HEK293 (cell line): ENCODE results near the gene HHEX.

Experiments
- CTCF ChIA-PET: fragments of 350-600 bp; formaldehyde crosslinking; extraction: SDS; loops from one replicate; lab custom pipeline; 2021; ENCODE audit warnings: antibody characterized with exemption; lab: Yijun Ruan, JAX
- POLR2A ChIA-PET: fragments of 300-600 bp; formaldehyde crosslinking; extraction: SDS; loops from one replicate; lab custom pipeline; 2020; ENCODE audit warnings: antibody characterized with exemption, inconsistent platforms; lab: Yijun Ruan, JAX
- H3K27ac ChIP-seq: fragments of 200-500 bp; sonication (Bioruptor generic); 2 replicates; pipeline ENCODE4 v1.5.1; 2014; ENCODE audit warnings: low read depth, low read length, control low read depth, inconsistent platforms; ENCODE audit errors: extremely low read depth
- H3K36me3 ChIP-seq, 2 experiments: fragments of 200-500 bp in 1 of 2; sonication (Bioruptor generic) in 1 of 2; 1 replicate in 1 of 2; 2 replicates in 1 of 2; pipeline ENCODE4 v1.5.1; 2014 to 2017; ENCODE audit warnings: inconsistent platforms in 2 of 2, low read length in 2 of 2; ENCODE audit not compliant: control insufficient read depth in 2 of 2, insufficient read depth in 1 of 2
- H3K4me1 ChIP-seq: fragments of 200-500 bp; sonication (Bioruptor generic); 2 replicates; pipeline ENCODE4 v1.5.1; 2014; ENCODE audit warnings: mild to moderate bottlenecking, low read length, inconsistent platforms; ENCODE audit not compliant: control insufficient read depth, insufficient read depth
- H3K4me3 ChIP-seq: 2 replicates; pipeline ENCODE4 v1.5.1; 2011; ENCODE audit warnings: low read depth, mild to moderate bottlenecking, control low read depth, low read length, moderate library complexity
- H3K9me3 ChIP-seq: fragments of 200-500 bp; sonication (Bioruptor generic); 2 replicates; pipeline ENCODE4 v1.5.1; 2014; ENCODE audit warnings: low read depth, low read length, inconsistent platforms; ENCODE audit not compliant: control insufficient read depth, insufficient read depth
- BCL11B ChIP-seq: fragments of 450-650 bp; formaldehyde crosslinking; IDR thresholded peaks from 2 replicates; pipeline ENCODE4 v1.5.1; 2016; ENCODE audit warnings: low read depth, missing biosample characterization, missing genetic modification characterization
- GLI4 ChIP-seq: fragments of 450-650 bp; formaldehyde crosslinking; IDR thresholded peaks from 2 replicates; pipeline ENCODE4 v1.5.1; 2016; ENCODE audit warnings: missing biosample characterization, missing genetic modification characterization
- GLIS2 ChIP-seq: fragments of 450-650 bp; formaldehyde crosslinking; IDR thresholded peaks from 2 replicates; pipeline ENCODE4 v1.5.1; 2016; ENCODE audit warnings: missing biosample characterization, missing genetic modification characterization
- HOXA7 ChIP-seq: sonication (generic); formaldehyde crosslinking; IDR thresholded peaks from 2 replicates; pipeline ENCODE4 v1.8.1; 2022; ENCODE audit warnings: missing genetic modification reagents, borderline replicate concordance
- KLF16 ChIP-seq: fragments of 450-650 bp; formaldehyde crosslinking; IDR thresholded peaks from 2 replicates; pipeline ENCODE4 v1.5.1; 2017; ENCODE audit warnings: missing biosample characterization, missing genetic modification characterization
- KLF9 ChIP-seq: fragments of 450-650 bp; formaldehyde crosslinking; IDR thresholded peaks from 2 replicates; pipeline ENCODE4 v1.5.1; 2016; ENCODE audit warnings: missing biosample characterization, missing genetic modification characterization, low read depth
- PATZ1 ChIP-seq: fragments of 450-650 bp; formaldehyde crosslinking; IDR thresholded peaks from 2 replicates; pipeline ENCODE4 v1.5.1; 2016; ENCODE audit warnings: missing biosample characterization, missing genetic modification characterization
- TRIM28 ChIP-seq: IDR thresholded peaks from 2 replicates; pipeline ENCODE4 v1.6.1; 2011; ENCODE audit warnings: low read length, control low read depth, borderline replicate concordance
- ZBTB11 ChIP-seq: fragments of 450-650 bp; formaldehyde crosslinking; conservative IDR thresholded peaks from 2 replicates; pipeline ENCODE4 v1.5.1; 2016; ENCODE audit warnings: low read depth, missing biosample characterization, missing genetic modification characterization
- ZBTB44 ChIP-seq: fragments of 450-650 bp; IDR thresholded peaks from 2 replicates; pipeline ENCODE4 v1.5.1; 2018; ENCODE audit warnings: missing biosample characterization, mild to moderate bottlenecking, missing genetic modification characterization
- ZBTB8A ChIP-seq: fragments of 450-650 bp; formaldehyde crosslinking; IDR thresholded peaks from 2 replicates; pipeline ENCODE4 v1.5.1; 2016; ENCODE audit warnings: missing biosample characterization, missing genetic modification characterization
- ZIC2 ChIP-seq: fragments of 450-650 bp; formaldehyde crosslinking; IDR thresholded peaks from 2 replicates; pipeline ENCODE4 v1.5.1; 2016; ENCODE audit warnings: missing biosample characterization, missing genetic modification characterization
- ZNF175 ChIP-seq: fragments of 450-650 bp; formaldehyde crosslinking; IDR thresholded peaks from 2 replicates; pipeline ENCODE4 v1.5.1; 2016; ENCODE audit warnings: missing biosample characterization, missing genetic modification characterization
- ZNF23 ChIP-seq: fragments of 450-650 bp; formaldehyde crosslinking; IDR thresholded peaks from 2 replicates; pipeline ENCODE4 v1.5.1; 2016; ENCODE audit warnings: missing biosample characterization, missing genetic modification characterization, borderline replicate concordance
- ZNF292 ChIP-seq: fragments of 450-650 bp; formaldehyde crosslinking; IDR thresholded peaks from 2 replicates; pipeline ENCODE4 v1.5.1; 2016; ENCODE audit warnings: low read depth, missing biosample characterization, missing genetic modification characterization, borderline replicate concordance
- ZNF341 ChIP-seq: fragments of 450-650 bp; formaldehyde crosslinking; IDR thresholded peaks from 2 replicates; pipeline ENCODE4; 2016; ENCODE audit warnings: low read depth, missing biosample characterization, missing genetic modification characterization
- ZNF394 ChIP-seq: fragments of 450-650 bp; formaldehyde crosslinking; IDR thresholded peaks from 2 replicates; pipeline ENCODE4 v1.5.1; 2016; ENCODE audit warnings: missing biosample characterization, missing genetic modification characterization, mild to moderate bottlenecking, moderate library complexity, borderline replicate concordance
- ZNF398 ChIP-seq: fragments of 450-650 bp; formaldehyde crosslinking; IDR thresholded peaks from 2 replicates; pipeline ENCODE4 v1.5.1; 2017; ENCODE audit warnings: missing biosample characterization, missing genetic modification characterization
- ZNF416 ChIP-seq: fragments of 450-650 bp; formaldehyde crosslinking; IDR thresholded peaks from 2 replicates; pipeline ENCODE4 v1.5.1; 2016; ENCODE audit warnings: missing biosample characterization, missing genetic modification characterization
- ZNF423 ChIP-seq: fragments of 450-650 bp; formaldehyde crosslinking; IDR thresholded peaks from 2 replicates; pipeline ENCODE4 v1.5.1; 2016; ENCODE audit warnings: missing biosample characterization, missing genetic modification characterization
- ZNF514 ChIP-seq: fragments of 450-650 bp; formaldehyde crosslinking; IDR thresholded peaks from 2 replicates; pipeline ENCODE4 v1.5.1; 2016; ENCODE audit warnings: missing biosample characterization, missing genetic modification characterization
- ZNF561 ChIP-seq: fragments of 450-650 bp; IDR thresholded peaks from 2 replicates; pipeline ENCODE4 v1.5.1; 2018; ENCODE audit warnings: missing biosample characterization, missing genetic modification characterization, borderline replicate concordance
- ZNF571 ChIP-seq: fragments of 450-650 bp; formaldehyde crosslinking; IDR thresholded peaks from 2 replicates; pipeline ENCODE4 v1.5.0; 2017; ENCODE audit warnings: missing biosample characterization, missing genetic modification characterization
- ZNF580 ChIP-seq: fragments of 450-650 bp; formaldehyde crosslinking; IDR thresholded peaks from 2 replicates; pipeline ENCODE4 v1.5.1; 2016; ENCODE audit warnings: missing biosample characterization, missing genetic modification characterization
- ZNF624 ChIP-seq: fragments of 450-650 bp; formaldehyde crosslinking; IDR thresholded peaks from 2 replicates; pipeline ENCODE4 v1.5.1; 2017; ENCODE audit warnings: missing biosample characterization, missing genetic modification characterization
- ZNF626 ChIP-seq: fragments of 450-650 bp; sonication (Bioruptor Pico); formaldehyde crosslinking; IDR thresholded peaks from 2 replicates; pipeline ENCODE4 v1.5.1; 2018; ENCODE audit warnings: missing biosample characterization, missing genetic modification characterization, inconsistent platforms

HHEX gene

GRCh38 chr10:92690211-92690914, 608 bp downstream of the HHEX start:
- POLR2A ChIA-PET, result interaction anchor here (1.0 to 2.2 kb wide), 5 partner anchors 9 to 118 kb away, joined by 3 to 17 read pairs (median 4); partner anchors contain the start of gene IDE
- H3K27ac ChIP-seq, result peak overlapping the region; percentile 78
- CTCF ChIA-PET, result interaction anchor here (0.9 to 1.0 kb wide), 2 partner anchors 148 kb away, joined by 4 to 5 read pairs; no protein-coding TSS in a partner anchor
- no peak for TF ChIP-seq ZNF561 (tag by site-specific recombination)
- TF ChIP-seq TRIM28, result no peak
- no peak for TF ChIP-seq BCL11B (tag by site-specific recombination)
- no peak for TF ChIP-seq ZNF580
- no peak for TF ChIP-seq ZNF626 (tag by site-specific recombination)
- TF ChIP-seq ZNF398 (tag by site-specific recombination), result no peak; the same call in 1 of the 2 replicates
- TF ChIP-seq ZNF571 (tag by site-specific recombination), result no peak
- peak; percentile 49 for TF ChIP-seq ZNF341
- TF ChIP-seq PATZ1, result peak; percentile 94
- TF ChIP-seq HOXA7, result no peak
- no peak for TF ChIP-seq GLI4 (tag by site-specific recombination)
- peak; percentile 32; the same call in 1 of the 2 replicates for TF ChIP-seq KLF16 (tag by site-specific recombination)
- no peak for TF ChIP-seq ZNF514 (tag by site-specific recombination)
- peak; percentile 54 for TF ChIP-seq ZIC2
- no peak for TF ChIP-seq ZNF292
- no peak for TF ChIP-seq ZNF416
- TF ChIP-seq KLF9 (tag by site-specific recombination), result peak; percentile 52; the same call in 1 of the 2 replicates
- TF ChIP-seq ZNF175, result no peak
- TF ChIP-seq ZNF624 (tag by site-specific recombination), result no peak
- no peak for TF ChIP-seq ZBTB44
- no peak for TF ChIP-seq ZNF23 (tag by site-specific recombination)
- no peak for TF ChIP-seq ZNF423 (tag by site-specific recombination)
- peak; percentile 88 for TF ChIP-seq GLIS2
- peak; percentile 57; the same call in 1 of the 2 replicates for TF ChIP-seq ZBTB8A
- no peak for TF ChIP-seq ZNF394 (tag by site-specific recombination)
- TF ChIP-seq ZBTB11 (tag by site-specific recombination), result no peak

More at GRCh38 chr10:92690211-92690914, 608 bp downstream of the HHEX start:
- peaks cover 0 to 12% of the 10 kb centered on the region in 2 experiments; a peak in 1 of 3 replicates for H3K36me3 ChIP-seq
- peak overlapping the region; percentile 61 for H3K4me3 ChIP-seq
- peaks cover 6% of the 10 kb centered on the region for H3K4me1 ChIP-seq
- no peaks in the 10 kb centered on the region for H3K9me3 ChIP-seq
